Gastrocnemius medialis (tissue), 4 donors: Measurements from ENCODE around the gene REC8.
"Not testable (repeated sequence)": the region's sequence is repeated elsewhere in the genome, so short reads cannot be mapped to it uniquely, and the experiment has no call there.

Experiments used
- CTCF ChIP-seq, 5 experiments: fragments of 450-650 bp in 3 of 5; fragments of 200-600 bp in 2 of 5; sonication (generic) in 2 of 5; IDR thresholded peaks in 4 of 5; conservative IDR thresholded peaks in 1 of 5; 1 replicate in 4 of 5; 2 replicates in 1 of 5; pipeline ENCODE4 v1.5.1; 2016 to 2019; ENCODE audit warnings: antibody characterized with exemption in 5 of 5, mild to moderate bottlenecking in 3 of 5, moderate library complexity in 3 of 5
- POLR2A ChIP-seq, 2 donors: fragments of 450-650 bp; IDR thresholded peaks; one replicate each; pipeline ENCODE4 v1.6.1; 2017; ENCODE audit warnings: antibody characterized with exemption in 2 of 2, mild to moderate bottlenecking in 2 of 2, moderate library complexity in 2 of 2

DNA sequence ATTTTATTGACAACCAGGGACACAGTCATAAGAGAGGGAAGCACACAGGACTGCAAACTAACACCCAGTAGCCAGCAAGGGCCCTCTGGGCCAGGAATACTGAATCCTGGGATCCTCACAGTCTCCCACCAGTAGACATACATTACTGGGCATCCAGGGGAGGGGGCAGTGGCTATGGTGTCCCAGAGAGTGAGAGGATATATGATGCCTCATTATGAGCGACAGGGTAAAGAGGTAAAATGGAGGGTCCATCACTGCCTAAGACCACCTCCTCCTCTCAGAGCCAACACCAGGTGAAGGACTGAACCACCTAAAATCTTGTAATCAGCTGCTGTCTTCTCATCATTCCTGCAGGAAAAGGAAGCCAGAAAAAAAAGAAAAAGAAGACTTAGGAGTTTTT, 45.0 kb downstream of the REC8 start:
- not testable (repeated sequence) for TF ChIP-seq CTCF (IDR thresholded peaks at IDR 0.05 in 4 of 5, conservative IDR thresholded peaks at IDR 0.05 in 1 of 5); POLR2A (IDR thresholded peaks at IDR 0.05)
